ENCODE results near the gene GARIN1A.
"Not testable (repeated sequence)": the region's sequence is repeated elsewhere in the genome, so short reads cannot be mapped to it uniquely, and the experiment has no call there.

GARIN1A gene

DNA sequence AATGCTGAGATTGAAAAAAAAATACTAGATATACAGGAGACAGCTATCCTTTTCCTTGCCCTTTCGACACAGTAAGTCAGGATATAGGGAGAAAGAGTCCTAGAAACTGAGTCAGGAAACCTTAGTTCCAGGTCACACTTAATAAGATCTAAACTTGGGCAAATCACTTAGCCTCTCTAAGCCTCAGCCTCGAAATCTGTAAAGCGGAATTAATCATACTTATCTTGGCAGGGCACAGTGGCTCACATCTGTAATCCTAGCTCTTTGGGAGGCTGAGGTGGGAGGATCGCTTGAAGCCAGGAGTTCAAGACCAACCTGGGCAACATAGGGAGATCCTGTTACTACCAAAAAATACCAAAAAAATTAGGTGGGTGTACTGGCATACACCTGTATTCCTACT is 4.6 kb downstream of the GARIN1A start:
- DNase-seq, result no peak
- Histone ChIP-seq H2BK120ac (ENCODE audit: insufficient read depth, low read length, poor library complexity) (no peak overlapping the region), H3K4me1 (ENCODE audit: control insufficient read depth in 1 of 2, insufficient read depth in 2 of 2, low read length in 2 of 2) (no peaks in the 10 kb centered on the region), H3K14ac (ENCODE audit: low read length) (no peak overlapping the region), H3K9me3 (ENCODE audit: insufficient read depth, low read depth, low read length) (no peaks in the 10 kb centered on the region), H3K27ac (ENCODE audit: low read depth, low read length) (no peak overlapping the region), H2AK5ac (ENCODE audit: low read length) (no peak overlapping the region), H3K4ac (ENCODE audit: low read depth, low read length) (no peak overlapping the region), H2AFZ (ENCODE audit: insufficient read depth, low read length, poor library complexity) (no peak overlapping the region), H3K9ac (ENCODE audit: low read length) (no peak overlapping the region), H3K23ac (ENCODE audit: low read length) (no peak overlapping the region), H3K27me3 (ENCODE audit: insufficient read depth, low read length) (no peaks in the 10 kb centered on the region), H3K79me1 (ENCODE audit: low read length) (no peaks in the 10 kb centered on the region), H2BK5ac (ENCODE audit: low read depth, low read length, poor library complexity) (no peak overlapping the region), H4K91ac (ENCODE audit: low read depth, low read length) (no peak overlapping the region), H3K36me3 (ENCODE audit: control insufficient read depth in 1 of 2, insufficient read depth in 2 of 2, low read length in 2 of 2) (peaks cover 0 to 2% of the 10 kb centered on the region in 2 experiments), H3K18ac (ENCODE audit: low read length) (no peak overlapping the region), H2BK12ac (ENCODE audit: low read length) (no peak overlapping the region), H3K79me2 (ENCODE audit: control insufficient read depth, insufficient read depth, low read length, poor library complexity) (no peaks in the 10 kb centered on the region), H4K12ac (ENCODE audit: low read depth, low read length) (no peak overlapping the region), H3K4me2 (ENCODE audit: low read length) (no peak overlapping the region), H4K8ac (ENCODE audit: low read depth, low read length) (no peak overlapping the region), H3K4me3 (ENCODE audit: low read depth, low read length) (no peak overlapping the region)
- whole genome bisulfite sequencing (ENCODE audit: extremely low coverage, insufficient coverage, insufficient read length), result no CpG with 5 or more reads among the region's 4 CpGs

DNA sequence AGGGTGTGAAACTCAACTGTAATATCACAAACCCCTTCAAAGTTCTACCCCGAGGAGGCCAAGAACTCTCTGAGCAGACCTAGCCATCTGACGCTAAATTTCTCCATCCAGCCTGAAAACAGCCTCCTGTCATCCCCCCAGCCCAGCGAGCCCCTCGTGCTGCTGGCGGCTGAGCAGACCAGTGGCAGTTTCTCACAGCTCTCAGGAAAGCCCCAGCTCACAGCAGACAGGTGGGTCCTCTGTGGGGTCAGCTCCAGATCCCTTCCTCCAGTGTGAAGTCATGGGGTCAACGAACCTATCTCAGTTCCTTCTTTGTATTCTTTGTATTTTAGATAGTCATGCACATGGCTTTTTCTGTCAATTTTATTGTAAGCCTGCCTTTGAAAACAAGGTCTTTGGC is 7.8 kb downstream of the GARIN1A start:
- Histone ChIP-seq H3K4me1 (ENCODE audit: control insufficient read depth in 1 of 2, insufficient read depth in 2 of 2, low read length in 2 of 2) (no peaks in the 10 kb centered on the region), H2BK12ac (ENCODE audit: low read length) (no peak overlapping the region), H3K9ac (ENCODE audit: low read length) (no peak overlapping the region), H3K27me3 (ENCODE audit: insufficient read depth, low read length) (no peaks in the 10 kb centered on the region), H3K14ac (ENCODE audit: low read length) (no peak overlapping the region), H3K23ac (ENCODE audit: low read length) (no peak overlapping the region), H3K9me3 (ENCODE audit: insufficient read depth, low read depth, low read length) (no peaks in the 10 kb centered on the region), H4K91ac (ENCODE audit: low read depth, low read length) (no peak overlapping the region), H3K79me1 (ENCODE audit: low read length) (no peaks in the 10 kb centered on the region), H2AK5ac (ENCODE audit: low read length) (no peak overlapping the region), H3K36me3 (ENCODE audit: control insufficient read depth in 1 of 2, insufficient read depth in 2 of 2, low read length in 2 of 2) (peaks cover 0 to 2% of the 10 kb centered on the region in 2 experiments), H3K27ac (ENCODE audit: low read depth, low read length) (no peak overlapping the region), H3K4me3 (ENCODE audit: low read depth, low read length) (no peak overlapping the region), H3K4me2 (ENCODE audit: low read length) (no peak overlapping the region), H3K18ac (ENCODE audit: low read length) (no peak overlapping the region), H2AFZ (ENCODE audit: insufficient read depth, low read length, poor library complexity) (no peak overlapping the region), H2BK5ac (ENCODE audit: low read depth, low read length, poor library complexity) (no peak overlapping the region), H3K79me2 (ENCODE audit: control insufficient read depth, insufficient read depth, low read length, poor library complexity) (no peaks in the 10 kb centered on the region), H4K8ac (ENCODE audit: low read depth, low read length) (no peak overlapping the region), H3K4ac (ENCODE audit: low read depth, low read length) (no peak overlapping the region), H2BK120ac (ENCODE audit: insufficient read depth, low read length, poor library complexity) (no peak overlapping the region), H4K12ac (ENCODE audit: low read depth, low read length) (no peak overlapping the region)
- DNase-seq, result no peak
- no CpG with 5 or more reads among the region's 6 CpGs for WGBS (ENCODE audit: extremely low coverage, insufficient coverage, insufficient read length)

DNA sequence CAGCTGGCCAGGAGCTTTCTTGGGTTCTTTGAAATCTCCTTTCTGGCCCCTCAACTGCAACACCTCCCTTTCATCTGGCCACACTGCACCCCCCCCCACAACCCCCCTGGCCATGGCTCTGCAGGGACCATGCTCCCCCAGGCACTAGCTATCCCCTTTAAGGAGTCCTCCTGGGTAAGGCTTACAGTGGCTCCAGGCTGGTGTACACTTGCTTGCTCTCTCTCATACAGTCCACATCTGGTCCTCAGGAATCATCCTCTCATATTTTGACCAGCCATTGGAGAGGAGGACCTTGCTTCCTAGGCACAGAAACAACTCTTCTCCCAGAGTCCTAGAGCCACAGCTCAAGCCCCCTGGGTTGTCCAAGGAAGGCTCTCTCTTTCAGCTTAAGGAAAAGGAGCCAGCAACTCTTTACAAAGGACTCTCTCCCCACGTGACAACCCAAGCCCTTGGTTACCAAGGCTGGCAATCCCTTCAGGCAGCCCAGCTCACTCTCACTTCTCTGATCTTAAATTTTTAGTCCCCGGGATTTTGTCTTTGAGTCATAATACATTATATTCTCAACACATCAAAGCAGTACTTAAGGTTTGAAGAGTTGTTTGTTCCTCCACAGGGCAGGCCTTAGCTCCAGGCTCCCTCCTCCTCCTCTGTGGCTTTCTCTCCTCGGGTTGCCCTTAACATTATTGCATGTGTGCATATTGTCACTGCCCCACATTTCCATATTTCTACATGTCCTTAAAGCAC is 9.9 kb downstream of the GARIN1A start:
- Histone ChIP-seq H3K23ac (ENCODE audit: low read length) (no peak overlapping the region), H2BK120ac (ENCODE audit: insufficient read depth, low read length, poor library complexity) (no peak overlapping the region), H3K4ac (ENCODE audit: low read depth, low read length) (no peak overlapping the region), H3K14ac (ENCODE audit: low read length) (no peak overlapping the region), H3K79me1 (ENCODE audit: low read length) (no peaks in the 10 kb centered on the region), H3K36me3 (ENCODE audit: control insufficient read depth in 1 of 2, insufficient read depth in 2 of 2, low read length in 2 of 2) (peaks cover 0 to 2% of the 10 kb centered on the region in 2 experiments), H3K18ac (ENCODE audit: low read length) (no peak overlapping the region), H4K12ac (ENCODE audit: low read depth, low read length) (no peak overlapping the region), H3K9ac (ENCODE audit: low read length) (no peak overlapping the region), H3K4me1 (ENCODE audit: control insufficient read depth in 1 of 2, insufficient read depth in 2 of 2, low read length in 2 of 2) (no peaks in the 10 kb centered on the region), H3K27ac (ENCODE audit: low read depth, low read length) (no peak overlapping the region), H2BK12ac (ENCODE audit: low read length) (no peak overlapping the region), H3K79me2 (ENCODE audit: control insufficient read depth, insufficient read depth, low read length, poor library complexity) (no peaks in the 10 kb centered on the region), H3K9me3 (ENCODE audit: insufficient read depth, low read depth, low read length) (no peaks in the 10 kb centered on the region), H2BK5ac (ENCODE audit: low read depth, low read length, poor library complexity) (no peak overlapping the region), H3K4me3 (ENCODE audit: low read depth, low read length) (no peak overlapping the region), H2AFZ (ENCODE audit: insufficient read depth, low read length, poor library complexity) (no peak overlapping the region), H3K27me3 (ENCODE audit: insufficient read depth, low read length) (no peaks in the 10 kb centered on the region), H3K4me2 (ENCODE audit: low read length) (no peak overlapping the region), H4K91ac (ENCODE audit: low read depth, low read length) (no peak overlapping the region), H4K8ac (ENCODE audit: low read depth, low read length) (no peak overlapping the region), H2AK5ac (ENCODE audit: low read length) (no peak overlapping the region)
- no CpG with 5 or more reads among the region's 3 CpGs for WGBS (ENCODE audit: extremely low coverage, insufficient coverage, insufficient read length)
- no peak for DNase-seq

DNA sequence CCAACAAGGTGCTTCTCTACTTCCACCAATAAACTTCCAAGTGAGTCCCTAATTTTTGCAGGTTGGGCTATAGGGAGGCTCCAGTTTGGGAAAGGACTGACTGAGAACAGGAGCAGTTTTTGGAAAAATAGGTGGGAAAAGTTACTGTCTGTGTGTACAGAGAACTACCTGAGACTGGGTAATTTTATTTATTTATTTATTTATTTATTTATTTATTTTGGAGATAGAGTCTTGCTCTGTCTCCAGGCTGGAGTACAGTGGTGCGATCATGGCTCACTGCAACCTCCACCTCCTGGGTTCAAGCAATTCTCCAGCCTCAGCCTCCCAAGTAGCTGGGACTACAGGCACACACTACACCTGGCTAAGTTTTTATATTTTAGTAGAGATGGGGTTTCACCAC is 11.2 kb downstream of the GARIN1A start:
- not testable (repeated sequence) for H3K9ac ChIP-seq (ENCODE audit: low read length); H3K36me3 ChIP-seq (ENCODE audit: control insufficient read depth in 1 of 2, insufficient read depth in 2 of 2, low read length in 2 of 2); H3K4me3 ChIP-seq (ENCODE audit: low read depth, low read length); DNase-seq; H3K4me2 ChIP-seq (ENCODE audit: low read length); H3K79me2 ChIP-seq (ENCODE audit: control insufficient read depth, insufficient read depth, low read length, poor library complexity); H4K91ac ChIP-seq (ENCODE audit: low read depth, low read length); H2AFZ ChIP-seq (ENCODE audit: insufficient read depth, low read length, poor library complexity); H3K23ac ChIP-seq (ENCODE audit: low read length); H2BK120ac ChIP-seq (ENCODE audit: insufficient read depth, low read length, poor library complexity); H2BK5ac ChIP-seq (ENCODE audit: low read depth, low read length, poor library complexity); H3K18ac ChIP-seq (ENCODE audit: low read length); H4K8ac ChIP-seq (ENCODE audit: low read depth, low read length); H3K4me1 ChIP-seq (ENCODE audit: control insufficient read depth in 1 of 2, insufficient read depth in 2 of 2, low read length in 2 of 2); H3K27me3 ChIP-seq (ENCODE audit: insufficient read depth, low read length); H2BK12ac ChIP-seq (ENCODE audit: low read length); H3K4ac ChIP-seq (ENCODE audit: low read depth, low read length); H3K14ac ChIP-seq (ENCODE audit: low read length); H3K27ac ChIP-seq (ENCODE audit: low read depth, low read length); H3K79me1 ChIP-seq (ENCODE audit: low read length); H2AK5ac ChIP-seq (ENCODE audit: low read length); H3K9me3 ChIP-seq (ENCODE audit: insufficient read depth, low read depth, low read length); H4K12ac ChIP-seq (ENCODE audit: low read depth, low read length)
- no CpG with 5 or more reads among the region's 1 CpG for WGBS (ENCODE audit: extremely low coverage, insufficient coverage, insufficient read length)
